ENCODE measurements around the gene IL4.

The IL4 gene

DNA sequence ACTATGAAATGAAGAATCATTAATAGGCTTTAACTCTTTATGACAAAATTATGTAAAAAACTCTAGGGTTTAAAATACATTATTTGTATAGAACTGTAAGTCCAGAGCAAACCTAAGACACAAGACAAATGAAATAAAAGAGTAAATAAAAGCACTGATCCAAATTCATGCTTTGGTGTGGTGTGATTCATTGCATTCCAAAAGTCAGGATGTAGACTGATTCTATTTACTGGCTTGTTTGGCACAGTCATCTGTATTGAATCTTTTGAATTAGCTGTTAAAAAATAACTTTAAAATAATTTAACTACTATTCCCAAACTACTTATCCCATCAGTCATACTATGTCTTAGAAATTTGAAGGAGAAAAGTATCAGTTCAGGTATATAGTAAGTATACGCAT is 31.1 kb downstream of the IL4 start:
- no peak for DNase-seq

DNA sequence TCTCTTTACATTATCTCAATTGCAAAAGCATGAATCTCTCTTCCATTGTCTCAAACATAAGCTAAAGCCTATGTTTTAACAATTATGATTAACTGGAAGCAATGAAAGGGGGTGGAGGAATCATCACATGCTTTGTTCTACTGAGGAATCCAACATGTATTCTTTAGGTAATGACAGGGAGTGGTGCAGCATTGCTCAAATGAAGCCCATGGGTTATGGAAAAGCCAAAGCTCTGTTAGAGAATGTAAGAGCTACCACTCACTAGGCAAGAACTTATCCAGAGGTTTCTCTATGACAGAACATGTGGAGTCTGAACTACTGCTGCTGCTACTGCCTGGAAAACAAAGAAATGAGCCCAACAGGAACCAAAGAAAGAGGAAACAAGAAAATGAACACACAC is 34.9 kb downstream of the IL4 start:
- DNase-seq, result no peak

DNA sequence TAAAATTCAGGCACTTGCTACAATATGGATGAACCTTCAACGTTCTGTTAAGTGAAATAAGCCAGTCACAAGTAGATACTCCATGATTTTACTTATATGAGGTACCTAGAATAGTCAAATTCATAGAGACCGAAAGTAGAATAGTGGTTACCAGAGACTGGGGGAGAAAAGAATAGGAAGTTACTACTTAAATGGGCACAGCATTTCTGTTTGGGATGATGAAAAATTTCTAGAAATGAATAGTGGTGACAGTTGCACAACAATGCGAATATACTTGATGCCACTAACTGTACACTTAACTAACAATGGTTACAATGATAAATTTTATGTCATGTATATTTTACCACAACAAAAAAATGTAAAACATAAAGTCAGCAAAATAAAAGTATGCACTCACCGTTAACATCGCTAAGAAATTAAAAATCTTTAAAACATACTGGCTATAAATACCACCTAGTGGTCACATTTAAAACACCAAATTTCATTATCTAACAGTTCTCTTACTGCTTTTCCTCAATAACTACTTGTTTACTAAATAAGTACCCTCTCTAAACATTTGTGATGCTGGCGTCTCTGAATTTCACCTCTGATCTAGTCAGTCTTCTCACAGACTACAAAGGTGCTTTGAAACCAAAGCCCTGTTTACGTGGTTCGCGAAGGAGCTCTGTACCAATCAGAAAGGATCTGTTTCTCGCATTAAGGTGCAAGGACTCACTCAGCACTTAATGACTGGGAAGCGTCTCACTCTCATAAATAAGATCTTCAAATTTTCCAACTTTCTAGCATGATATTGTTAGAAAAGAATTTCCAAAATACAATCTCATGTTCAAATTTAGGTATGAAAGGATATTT is 40.9 kb downstream of the IL4 start:
- no peak for DNase-seq

DNA sequence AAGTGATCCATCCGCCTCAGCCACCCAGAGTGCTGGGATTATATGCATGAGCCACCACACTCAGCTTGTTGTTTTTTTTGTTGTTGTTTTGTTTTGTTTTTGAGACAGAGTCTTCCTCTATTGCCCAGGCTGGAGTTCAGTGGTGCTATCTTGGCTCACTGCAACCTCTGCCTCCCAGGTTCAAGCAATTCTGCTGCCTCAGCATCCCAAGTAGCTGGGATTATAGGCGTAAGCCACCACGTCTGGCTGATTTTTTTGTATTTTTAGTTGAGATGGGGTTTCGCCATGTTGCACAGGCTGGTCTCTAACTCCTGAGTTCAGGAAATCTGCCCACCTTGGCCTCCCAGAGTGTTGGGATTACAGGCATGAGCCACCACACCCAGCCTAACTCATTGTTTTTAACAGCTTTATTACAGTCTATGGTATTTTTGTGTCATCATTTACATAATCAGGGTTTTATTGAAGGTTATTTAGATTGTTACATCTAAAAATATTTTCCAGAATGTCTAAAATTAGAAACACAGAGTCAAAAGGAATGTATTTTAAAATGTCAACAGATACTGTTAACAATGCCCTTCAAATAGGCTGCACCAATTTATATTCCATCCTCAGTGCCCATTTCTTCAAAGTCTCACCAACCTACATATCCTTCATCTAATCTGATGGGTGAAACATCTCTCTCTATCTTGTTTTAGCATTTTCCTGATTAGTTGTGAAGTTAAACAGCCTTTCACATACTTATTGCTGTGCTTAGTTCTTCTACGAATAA is 44.9 kb downstream of the IL4 start:
- no peak for DNase-seq

DNA sequence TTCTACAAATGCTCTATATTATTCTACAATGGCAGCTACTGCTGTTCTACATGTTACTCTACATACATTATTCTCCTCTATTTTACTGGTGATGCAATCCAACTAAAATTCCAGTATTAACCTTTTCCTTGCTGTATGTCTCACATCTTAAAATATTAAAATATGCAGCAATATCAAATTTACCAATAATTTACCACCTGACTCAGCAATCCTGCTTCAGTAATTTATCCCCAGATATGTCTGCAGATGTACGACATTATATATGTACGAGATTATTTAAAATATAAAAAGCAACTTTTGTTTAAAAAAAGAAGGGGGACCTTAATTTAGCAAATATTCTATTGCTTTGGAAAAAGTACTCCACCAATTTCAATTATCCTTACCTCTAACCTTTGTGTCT is 52.0 kb downstream of the IL4 start:
- no peak for DNase-seq

DNA sequence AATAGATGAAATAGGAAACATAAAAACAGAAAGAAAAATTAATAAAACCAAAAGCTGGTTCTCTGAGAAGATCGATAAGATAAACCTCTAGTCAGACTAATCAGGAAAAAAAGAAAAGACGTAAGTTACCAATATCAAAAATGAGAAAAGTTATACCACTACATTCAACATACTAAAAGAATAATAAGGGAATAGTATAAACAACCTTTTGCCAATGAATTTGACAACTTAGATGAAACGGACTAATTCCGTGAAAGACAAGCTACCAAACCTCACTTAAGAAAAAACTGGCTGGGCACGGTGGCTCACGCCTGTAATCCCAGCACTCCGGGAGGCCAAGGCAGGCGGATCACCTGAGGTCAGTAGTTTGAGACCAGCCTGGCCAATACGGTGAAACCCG is 56.1 kb downstream of the IL4 start:
- no peak for DNase-seq

Measured in stimulated activated CD4-positive, alpha-beta T cell treated with anti-CD3 and anti-CD28 coated beads, Interleukin-1b, Interleukin-23, amount 100 ng/mL, for 48 hours (primary cell).